ENCODE measurements around the gene ELAVL2. TPM values are rescaled to one million over a fixed set of nuclear protein-coding genes. Genes with fewer than 3 reads are reported as not detected.

ELAVL2 gene
- total RNA-seq, 1 experiment from 2014 or later, result 16.8 TPM

GRCh38 chr9:23682352-23682751 is 143.7 kb downstream of the ELAVL2 start:
- no peaks in the 10 kb centered on the region for H3K9me3 Mint-ChIP-seq
- Histone ChIP-seq H3K4me2 (ENCODE audit: insufficient read depth, insufficient read length, low read length) (no peak overlapping the region), H3K9me3 (ENCODE audit: control insufficient read depth, low read depth, low read length) (no peaks in the 10 kb centered on the region), H4K5ac (ENCODE audit: insufficient read length, low read depth, low read length) (no peak overlapping the region), H3K23me2 (ENCODE audit: insufficient read length, low read depth, low read length, poor library complexity, severe bottlenecking) (no peaks in the 10 kb centered on the region), H3K27ac (ENCODE audit: insufficient read length, low read depth, low read length) (no peak overlapping the region), H2BK15ac (ENCODE audit: low read depth, low read length) (no peak overlapping the region), H2BK12ac (ENCODE audit: insufficient read length, low read depth, low read length) (no peak overlapping the region), H2BK5ac (ENCODE audit: insufficient read length, low read length) (no peak overlapping the region), H4K91ac (ENCODE audit: insufficient read length, low read depth, low read length) (no peak overlapping the region), H3K79me2 (ENCODE audit: insufficient read depth, low read length) (peaks cover 2% of the 10 kb centered on the region; the same call in 1 of the 2 replicates), H3K27me3 (ENCODE audit: insufficient read depth, low read length) (no peaks in the 10 kb centered on the region), H3K4ac (ENCODE audit: low read depth, low read length) (no peak overlapping the region), H3K56ac (ENCODE audit: insufficient read length, low read depth, low read length) (no peak overlapping the region), H3K4me1 (ENCODE audit: insufficient read depth, low read length) (peaks cover 15% of the 10 kb centered on the region; the same call in 1 of the 2 replicates), H3K18ac (ENCODE audit: insufficient read length, low read depth, low read length) (no peak overlapping the region), H4K20me1 (ENCODE audit: control insufficient read depth, insufficient read depth, insufficient read length) (no peaks in the 10 kb centered on the region), H2AK5ac (ENCODE audit: insufficient read length, low read length) (no peak overlapping the region), H2BK120ac (ENCODE audit: low read depth, low read length, poor library complexity, severe bottlenecking) (no peak overlapping the region), H4K8ac (replicated peaks; ENCODE audit: insufficient read length, low read depth, low read length) (no peak overlapping the region), H3T11ph (ENCODE audit: low read length) (no peak overlapping the region), H2AFZ (ENCODE audit: low read length) (no peak overlapping the region), H3K79me1 (ENCODE audit: insufficient read depth, low read depth, low read length, poor library complexity, severe bottlenecking) (no peaks in the 10 kb centered on the region), H3K14ac (ENCODE audit: insufficient read depth, low read length) (no peak overlapping the region), H3K23ac (ENCODE audit: insufficient read length, low read depth, low read length) (no peak overlapping the region), H3K9ac (ENCODE audit: extremely low read depth, insufficient read length, low read length) (no peak overlapping the region), H2BK20ac (ENCODE audit: low read depth, low read length, poor library complexity, severe bottlenecking) (no peak overlapping the region)
- no peak for TF ChIP-seq CTCF (conservative IDR thresholded peaks at IDR 0.05)
- H3K36me3 Mint-ChIP-seq (ENCODE audit: insufficient read depth in 1 of 3, low read depth in 3 of 3), result peaks cover 0 to 29% (median 8%) of the 10 kb centered on the region in 3 experiments; a peak in 5 of 7 replicates
- peak overlapping the region; percentile 6 to 80 (median 16); a peak in 6 of 7 replicates for H3K27ac Mint-ChIP-seq
- no peaks in the 10 kb centered on the region for H3K27me3 Mint-ChIP-seq (ENCODE audit: low read depth)
- H3K4me1 Mint-ChIP-seq, result peaks cover 61 to 71% of the 10 kb centered on the region in 2 experiments
- no CpG with 5 or more reads among the region's 9 CpGs for WGBS (ENCODE audit: extremely low coverage, insufficient read length, low lambda C conversion rate)
- no peak for DNase-seq
- no peak overlapping the region for H3K4me3 Mint-ChIP-seq
